Inflammatory macrophage treated with lipopolysaccharide for 4 hours (primary cell): Measurements from ENCODE around the gene PPP6R1.
"Not testable (repeated sequence)": the region's sequence is repeated elsewhere in the genome, so short reads cannot be mapped to it uniquely, and the experiment has no call there.

ENCODE experiments used
- DNase-seq: peaks from one replicate; pipeline ENCODE4 v3.0.0-alpha.2; 2020

The PPP6R1 gene

DNA sequence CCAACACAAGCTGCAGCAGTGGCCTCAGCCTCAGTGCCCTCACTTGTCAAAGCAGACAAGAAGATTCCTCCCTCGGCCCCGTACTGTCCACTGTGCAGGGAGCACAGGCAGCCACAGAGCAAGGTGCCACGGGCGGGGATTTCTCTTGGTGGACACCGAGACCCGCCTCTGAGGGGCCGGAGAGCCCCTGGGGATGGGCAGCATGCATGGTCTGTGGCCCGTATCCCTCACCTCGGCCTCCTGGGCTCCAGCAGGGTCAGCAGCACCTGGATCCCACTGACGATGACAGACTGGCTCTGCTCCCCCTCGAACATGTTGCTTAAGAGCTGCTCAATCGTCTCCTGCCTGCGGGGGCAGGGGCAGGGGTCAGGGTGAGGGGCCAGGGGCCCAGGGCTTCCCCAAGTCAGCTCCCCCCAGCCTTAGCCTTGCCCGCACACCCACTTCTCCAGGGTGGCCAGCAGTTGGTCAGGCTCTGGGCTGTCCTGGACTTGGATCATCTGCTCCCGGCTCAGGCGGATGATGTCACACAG is 16.8 kb downstream of the PPP6R1 start:
- DNase-seq, result no peak

DNA sequence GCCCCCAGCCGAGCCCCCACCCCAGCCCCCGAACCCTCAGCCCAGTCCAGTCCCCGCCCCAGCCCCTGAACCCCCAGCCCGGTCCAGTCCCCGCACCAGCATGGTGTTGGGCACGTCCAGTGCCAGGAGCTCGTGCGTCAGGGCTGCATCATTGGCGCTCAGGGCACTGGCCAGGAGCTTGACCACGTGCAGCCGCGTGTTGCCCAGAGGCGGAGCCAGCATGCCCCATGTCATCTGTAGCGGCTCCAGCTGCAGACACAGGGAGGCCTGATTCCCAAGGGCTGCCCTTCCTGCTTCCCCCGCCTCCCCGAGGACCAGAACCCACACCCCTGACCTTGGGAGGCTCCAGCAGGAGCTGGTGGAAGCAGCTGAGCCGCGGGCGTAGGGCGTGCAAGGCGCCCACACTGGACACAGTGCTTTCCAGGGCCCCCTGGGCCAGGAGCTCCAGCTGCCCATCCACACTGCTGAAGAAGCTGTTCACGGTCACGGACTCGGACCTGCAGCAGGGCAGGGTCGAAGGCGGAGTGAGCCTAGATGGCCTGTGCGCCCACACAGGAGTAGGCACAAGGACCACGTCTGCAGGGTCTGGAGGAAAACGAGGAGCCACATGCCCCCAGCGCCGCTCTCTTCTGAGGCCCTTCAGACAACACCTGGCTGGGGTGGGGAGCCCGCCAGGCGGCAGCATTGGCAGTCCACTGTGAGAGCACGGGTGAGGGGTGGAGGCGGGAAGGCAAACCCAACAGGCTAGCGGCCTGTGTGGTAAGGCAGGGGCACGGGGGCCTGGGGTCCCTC is 17.5 kb downstream of the PPP6R1 start:
- no peak for DNase-seq

DNA sequence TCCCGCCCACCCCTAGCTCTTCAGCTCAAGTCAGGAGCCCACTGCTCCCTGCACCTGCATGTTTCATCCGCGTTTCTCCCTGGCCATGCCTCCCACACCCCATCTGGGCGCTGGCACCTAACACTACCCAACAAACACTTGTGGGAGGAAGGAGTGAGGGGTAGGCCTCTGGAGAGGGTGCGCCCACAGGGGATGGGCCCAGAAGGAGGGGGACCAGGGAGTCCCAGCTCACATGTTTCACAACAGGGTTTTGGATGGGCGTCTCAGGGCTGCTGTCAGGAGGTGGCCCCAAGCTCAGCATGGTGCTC is 18.1 kb downstream of the PPP6R1 start:
- no peak for DNase-seq

DNA sequence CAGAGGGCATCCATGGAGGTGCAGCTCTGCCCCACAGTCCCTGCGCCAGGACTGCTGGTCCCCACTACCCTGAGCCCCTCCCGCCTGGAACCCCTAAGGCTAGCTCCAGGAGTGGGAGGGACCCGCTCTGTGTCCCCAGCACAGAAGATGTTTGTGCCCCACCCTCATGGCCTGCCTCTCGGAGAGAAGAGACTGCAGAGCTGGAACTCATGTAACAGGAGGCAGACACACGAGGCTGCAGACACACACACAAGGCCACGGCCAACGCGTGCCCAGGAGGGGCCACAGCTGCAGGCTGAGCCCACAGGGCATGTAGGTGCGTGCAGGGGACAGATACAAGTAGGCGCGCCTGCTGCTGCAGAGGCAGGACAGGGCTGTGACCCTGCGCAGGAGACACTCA is 19.8 kb downstream of the PPP6R1 start:
- DNase-seq, result no peak

DNA sequence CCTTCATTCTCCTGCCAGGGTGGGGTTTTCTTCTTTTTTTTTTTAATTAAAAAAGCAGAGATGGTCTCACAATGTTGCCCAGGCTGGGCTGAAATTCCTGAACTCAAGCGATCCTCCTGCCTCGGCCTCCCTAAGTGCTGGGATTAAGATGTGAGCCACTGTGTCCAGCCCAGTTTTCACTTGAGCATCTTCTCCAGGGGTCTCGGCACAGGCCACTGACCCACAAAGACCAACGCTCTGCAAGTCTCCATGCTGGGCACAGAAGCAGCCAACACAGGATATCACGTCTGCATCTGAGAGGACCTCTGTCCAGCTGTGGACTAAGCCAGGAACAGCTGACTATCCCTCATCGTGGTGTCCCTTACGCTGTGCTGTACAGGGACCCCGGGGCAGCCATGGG is 20.8 kb downstream of the PPP6R1 start:
- DNase-seq, result no peak

DNA sequence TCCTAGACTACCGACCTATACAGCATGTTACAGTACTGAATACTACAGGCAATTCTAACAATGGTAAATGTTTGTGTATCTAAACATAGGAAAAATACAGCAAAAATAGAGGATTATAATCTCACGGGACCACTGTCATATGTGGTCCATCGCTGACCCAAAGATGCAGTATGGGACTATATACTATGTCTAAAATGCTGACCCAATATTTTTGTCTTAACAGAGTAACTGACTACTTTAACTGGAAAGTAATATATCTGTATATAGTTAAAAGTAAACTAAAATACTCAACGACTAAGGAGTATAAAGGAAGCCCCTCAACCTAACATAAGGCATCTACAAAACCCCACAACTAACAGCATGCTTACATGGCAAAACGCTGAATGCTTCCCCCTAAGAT is 25.8 kb downstream of the PPP6R1 start:
- no peak for DNase-seq

DNA sequence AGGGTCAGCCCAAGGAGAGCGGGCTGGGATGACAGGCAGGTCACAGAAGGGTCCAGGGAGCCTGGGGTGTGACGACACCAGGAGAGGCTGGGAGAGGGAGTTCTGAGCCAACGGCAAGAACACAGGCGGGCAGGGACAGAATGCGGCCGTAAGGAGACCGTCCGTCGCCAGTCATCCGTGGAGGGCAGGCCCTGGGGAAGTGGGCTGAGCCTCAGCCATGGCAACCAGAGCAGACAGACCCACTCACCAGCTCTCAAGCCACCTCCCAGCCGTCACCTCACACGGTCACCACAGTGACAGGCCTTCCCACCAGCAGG is 26.6 kb downstream of the PPP6R1 start:
- DNase-seq, result no peak

DNA sequence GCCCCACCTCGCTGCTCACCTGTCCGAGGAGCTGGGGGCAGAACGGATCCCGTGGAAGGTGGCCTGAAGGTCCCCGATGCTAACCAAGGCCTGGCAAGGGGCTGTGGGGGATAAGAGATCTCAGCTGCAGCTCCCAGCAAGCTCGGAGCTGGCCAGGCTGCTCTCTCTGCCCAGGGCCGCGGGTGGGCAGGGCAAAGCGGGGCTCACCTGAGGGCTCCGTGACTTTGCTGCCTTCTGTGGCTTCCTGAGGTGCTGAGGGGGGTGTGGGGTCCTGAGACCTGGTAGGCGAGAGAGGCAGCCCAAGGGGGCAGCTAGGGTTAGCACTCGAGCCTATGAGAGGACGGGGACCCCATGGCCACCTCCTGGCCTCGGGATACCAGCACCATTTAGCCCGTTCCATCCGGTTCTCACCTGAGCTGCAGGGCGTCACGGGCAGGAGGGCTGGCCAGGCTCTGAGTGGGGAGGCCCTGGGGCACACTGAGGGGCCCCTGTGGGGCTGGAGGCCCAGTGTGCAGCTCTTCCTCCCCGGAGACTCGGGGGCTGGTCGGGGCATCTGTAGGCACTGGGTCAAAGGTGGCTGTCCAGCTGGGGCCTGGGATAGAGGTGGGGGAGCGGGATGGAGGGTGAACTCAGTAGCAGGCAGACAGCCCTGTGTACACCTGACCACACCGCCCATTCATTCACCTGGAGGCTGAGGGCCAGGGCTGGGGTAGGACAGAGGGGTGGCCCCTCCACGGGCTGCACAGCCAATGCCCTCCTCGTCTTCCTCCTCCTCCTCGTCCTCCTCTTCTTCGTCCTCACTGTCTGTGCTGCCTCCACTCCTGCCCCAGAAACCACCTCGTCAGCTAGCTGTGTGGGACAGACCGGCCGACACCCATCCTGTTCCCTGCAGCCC is 27.2 kb downstream of the PPP6R1 start:
- no peak for DNase-seq

DNA sequence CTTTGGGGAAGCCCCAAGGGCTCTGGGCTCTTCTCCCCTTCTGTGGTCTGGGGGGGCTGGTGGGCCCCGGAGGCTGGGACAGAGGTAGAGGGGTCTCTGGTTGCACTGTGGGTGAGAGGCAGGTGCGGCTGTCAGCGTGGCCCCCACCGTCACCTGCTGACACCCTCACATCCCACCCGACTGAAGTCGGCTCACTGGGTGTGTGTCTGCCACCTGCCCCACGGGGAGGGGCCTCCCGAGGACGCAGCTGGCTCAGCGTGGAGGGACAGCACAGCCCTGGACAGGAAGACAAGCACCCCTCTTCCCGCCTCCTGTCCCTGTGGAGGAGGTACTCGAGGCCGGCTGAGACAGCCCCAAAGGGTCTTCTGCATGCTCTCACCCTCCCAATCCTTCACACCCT is 28.0 kb downstream of the PPP6R1 start:
- DNase-seq, result no peak

DNA sequence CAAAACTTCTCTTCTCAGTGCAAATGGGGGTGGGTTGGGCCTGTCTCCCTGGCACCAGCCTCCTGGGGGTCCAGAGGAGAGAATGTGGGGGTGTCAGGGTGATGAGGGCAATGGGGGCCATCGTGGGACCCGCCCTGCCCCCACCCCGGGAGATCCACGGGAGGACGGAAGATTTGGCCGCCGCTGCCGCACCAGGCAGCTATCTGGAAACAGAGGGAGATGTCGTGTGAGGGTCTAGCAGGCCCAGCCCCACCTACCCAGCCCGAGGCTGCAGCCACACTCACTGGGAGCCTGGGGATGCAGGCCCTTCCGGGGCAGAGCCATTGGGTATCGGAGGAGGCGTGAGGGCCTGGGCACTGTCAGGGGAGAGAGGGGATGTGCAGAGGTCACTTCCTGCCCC is 28.5 kb downstream of the PPP6R1 start:
- DNase-seq, result no peak

DNA sequence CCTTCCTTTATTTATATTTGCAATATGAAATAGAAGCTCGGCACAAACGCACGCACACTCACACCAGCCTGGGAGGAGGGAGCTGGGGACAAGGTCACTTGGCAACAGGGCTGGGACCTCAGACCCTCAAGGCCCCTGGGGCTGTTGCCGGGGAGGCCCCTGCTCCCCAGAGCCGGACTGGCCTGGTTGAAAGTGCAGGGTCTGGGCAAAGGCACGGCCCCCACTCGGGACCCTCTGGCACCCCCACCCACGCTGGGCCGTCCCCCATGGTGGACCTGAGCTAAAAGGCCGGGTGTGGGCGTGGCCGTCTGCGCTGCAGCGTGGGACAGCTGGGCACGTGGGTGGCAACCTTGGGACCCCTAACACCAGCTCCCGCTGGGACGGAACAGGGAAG is 29.0 kb downstream of the PPP6R1 start:
- DNase-seq, result no peak

DNA sequence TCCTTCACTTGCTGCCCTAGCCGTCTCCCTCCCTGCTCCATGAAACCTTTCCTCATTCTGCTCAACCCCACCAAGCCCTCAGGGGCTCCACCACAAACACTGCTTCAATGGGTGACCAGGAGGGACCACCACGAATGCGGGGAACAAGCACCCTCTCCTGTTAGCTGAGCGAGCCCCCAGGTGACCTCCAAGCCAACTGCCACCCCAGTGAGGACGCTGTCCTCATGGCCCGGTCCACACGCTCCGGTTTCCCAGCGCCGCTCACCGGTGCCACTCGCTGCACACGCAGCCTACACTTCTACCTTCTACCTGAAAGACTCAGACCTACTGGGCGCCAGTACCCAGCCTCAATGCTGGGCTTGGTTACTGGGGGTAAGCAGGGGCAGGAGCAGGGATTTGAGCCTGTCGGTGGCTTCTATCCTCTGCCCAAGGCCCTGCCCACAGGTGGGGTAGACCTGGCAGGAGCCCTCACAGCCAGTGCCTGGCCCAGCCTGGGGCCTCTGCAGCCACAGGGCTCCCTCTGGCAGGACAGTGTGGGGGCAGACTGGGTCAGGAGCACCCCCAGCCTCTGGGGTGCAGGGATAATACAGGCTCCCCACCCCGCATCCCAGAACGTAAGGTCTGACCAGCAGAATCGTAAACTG is 29.6 kb downstream of the PPP6R1 start:
- DNase-seq, result no peak

DNA sequence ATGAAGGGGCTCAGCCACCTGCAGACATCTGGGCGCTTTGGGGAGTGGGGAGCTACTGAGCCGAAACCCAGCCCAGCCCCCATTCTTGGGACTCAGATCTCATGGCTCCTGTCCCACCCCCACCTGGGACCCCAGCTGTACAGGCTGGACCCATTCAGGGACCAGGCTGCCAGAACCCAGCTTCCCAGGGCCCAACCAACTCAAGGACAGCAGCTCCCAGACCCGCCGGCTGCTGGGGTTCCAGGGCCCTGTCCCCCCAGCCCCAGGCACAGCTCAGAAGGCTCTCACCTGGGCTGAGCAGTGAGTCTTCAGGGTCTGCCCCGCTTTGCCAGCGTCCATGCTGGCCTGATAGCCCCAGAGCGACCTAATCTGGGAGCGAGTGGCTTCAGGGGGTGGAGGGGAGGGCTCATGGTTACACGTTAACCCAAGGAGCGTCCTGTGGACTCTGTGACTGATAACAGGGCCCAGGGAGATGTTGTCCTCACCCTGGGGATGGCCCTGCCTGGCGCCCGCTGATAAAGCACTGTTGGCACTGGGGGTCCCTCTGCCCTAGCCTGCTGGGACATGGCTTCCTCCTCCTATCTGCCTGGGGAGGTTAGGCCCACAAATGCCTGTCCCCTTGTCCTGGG is 30.3 kb downstream of the PPP6R1 start, which contains the start of gene TMEM86B:
TMEM86B (minus strand) TSS at position 361 of the 629 bp plus-strand sequence; CDS start at position 339, 22 bp downstream.
- no peak for DNase-seq

DNA sequence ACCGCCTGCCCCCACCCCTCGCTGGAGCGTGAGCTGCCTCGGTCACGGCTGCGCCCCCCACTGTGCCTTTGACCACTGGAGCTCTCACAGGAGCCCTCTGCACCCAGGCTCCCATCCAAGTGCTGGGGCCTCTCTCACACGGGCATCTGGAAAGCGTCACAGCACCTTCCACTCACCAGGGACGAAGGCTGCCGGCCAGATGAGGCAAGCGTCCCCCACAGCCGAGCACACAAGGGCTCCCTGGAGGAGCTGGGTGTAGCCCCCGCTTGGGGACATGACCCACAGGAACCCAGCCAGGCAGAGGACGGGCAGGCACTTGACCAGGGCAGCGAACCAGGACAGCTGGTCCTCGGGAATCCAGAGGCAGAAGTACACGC is 30.8 kb downstream of the PPP6R1 start:
- DNase-seq, result no peak

DNA sequence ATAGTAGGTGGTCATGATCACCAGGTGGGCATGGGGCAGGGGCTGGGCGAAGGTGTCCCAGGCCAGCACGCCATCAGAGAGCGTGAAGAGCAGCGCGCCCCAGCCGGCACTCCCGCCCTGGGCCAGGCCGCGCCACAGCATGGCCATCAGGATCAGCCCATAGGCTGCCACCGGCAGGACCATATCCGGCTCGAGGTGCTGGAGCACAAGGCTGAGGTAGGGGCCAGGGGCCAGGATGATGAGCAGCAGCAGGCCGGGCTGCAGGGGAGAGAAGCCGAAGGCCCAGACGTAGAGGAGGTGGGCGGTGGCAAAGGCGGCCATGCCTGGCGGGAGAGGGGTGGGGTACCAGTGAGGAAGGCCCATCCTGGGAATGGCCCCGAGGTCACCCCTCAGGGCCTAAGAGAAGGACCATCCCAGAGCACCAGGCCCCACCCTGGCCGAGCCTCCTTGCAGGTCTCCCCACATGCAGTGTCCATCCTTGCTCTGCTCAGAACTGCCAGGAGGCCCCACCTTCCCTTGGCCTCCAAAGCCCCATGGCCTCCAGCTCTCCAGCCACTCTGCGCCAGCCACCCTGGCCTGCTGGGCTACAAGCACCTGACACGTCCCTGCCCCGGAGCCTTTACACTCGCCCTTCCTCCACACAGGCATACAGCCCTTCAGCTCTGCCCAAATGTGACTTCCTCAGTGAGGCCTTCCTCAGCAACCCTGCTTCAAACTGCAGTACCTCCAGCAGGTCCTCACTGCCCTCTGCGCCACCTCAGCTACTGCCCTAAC is 31.4 kb downstream of the PPP6R1 start:
- no peak for DNase-seq

DNA sequence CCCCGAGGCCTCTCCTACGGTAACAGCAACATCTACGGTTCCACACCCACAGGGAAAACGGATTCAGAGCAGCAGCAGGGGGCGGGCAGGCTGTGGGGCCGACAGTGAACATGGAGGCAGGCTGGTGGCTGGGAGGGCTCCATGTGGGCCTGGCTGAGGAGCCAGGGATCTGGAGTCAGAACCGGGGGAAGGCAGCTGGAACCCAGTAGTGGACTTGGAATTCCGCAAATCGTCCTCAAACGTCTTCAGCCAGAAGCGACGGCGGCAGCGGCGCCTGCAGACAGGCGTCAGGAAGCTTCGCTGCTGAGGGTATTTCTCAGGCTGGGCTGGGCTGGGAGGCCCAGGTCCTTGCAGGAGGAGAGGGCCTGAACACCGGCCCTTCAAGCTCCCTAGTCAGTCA is 32.0 kb downstream of the PPP6R1 start:
- DNase-seq, result no peak

DNA sequence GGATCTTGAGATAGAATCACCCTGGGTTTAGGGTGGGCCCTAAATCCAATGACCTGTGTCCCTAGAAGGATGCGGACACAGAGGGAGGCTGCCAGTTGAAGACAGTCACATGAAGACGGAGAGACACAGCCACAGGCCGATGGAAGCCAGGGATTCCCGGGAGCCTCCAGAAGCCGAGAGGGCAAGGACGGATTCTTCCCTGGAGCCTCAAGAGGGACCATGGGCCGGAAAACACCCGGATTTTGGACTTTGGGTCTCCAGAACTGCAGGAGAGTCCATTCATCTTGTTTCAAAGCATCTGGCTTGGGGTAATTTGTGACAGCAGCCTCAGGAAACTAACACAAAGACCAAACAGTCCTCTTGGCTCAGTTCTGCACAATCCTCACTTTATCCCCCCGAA is 32.5 kb downstream of the PPP6R1 start:
- no peak for DNase-seq

DNA sequence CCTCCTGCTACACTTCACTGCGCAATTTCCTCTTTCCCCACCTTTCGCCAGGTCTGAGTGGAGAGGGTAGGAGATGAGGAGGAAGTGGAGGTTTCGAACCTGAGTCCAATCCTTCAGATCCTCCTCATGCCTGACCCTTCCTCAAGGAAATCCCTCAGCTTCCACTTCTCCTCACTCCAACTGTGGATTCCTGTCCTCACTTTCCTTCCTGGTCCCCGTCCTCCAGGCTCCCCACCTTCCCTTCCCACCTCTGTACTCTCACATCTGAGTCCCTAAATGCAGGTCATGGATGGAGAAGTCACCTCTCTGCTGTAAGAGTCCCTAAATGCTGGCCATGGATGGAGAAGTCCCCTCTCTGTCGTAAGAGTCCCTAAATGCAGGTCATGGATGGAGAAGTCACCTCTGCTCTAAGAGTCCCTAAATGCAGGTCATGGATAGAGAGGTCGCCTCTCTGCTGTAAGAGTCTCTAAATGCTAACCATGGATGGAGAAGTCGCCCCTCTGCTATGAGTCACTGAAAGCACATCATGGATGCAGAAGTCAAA is 33.3 kb downstream of the PPP6R1 start:
- no peak for DNase-seq

DNA sequence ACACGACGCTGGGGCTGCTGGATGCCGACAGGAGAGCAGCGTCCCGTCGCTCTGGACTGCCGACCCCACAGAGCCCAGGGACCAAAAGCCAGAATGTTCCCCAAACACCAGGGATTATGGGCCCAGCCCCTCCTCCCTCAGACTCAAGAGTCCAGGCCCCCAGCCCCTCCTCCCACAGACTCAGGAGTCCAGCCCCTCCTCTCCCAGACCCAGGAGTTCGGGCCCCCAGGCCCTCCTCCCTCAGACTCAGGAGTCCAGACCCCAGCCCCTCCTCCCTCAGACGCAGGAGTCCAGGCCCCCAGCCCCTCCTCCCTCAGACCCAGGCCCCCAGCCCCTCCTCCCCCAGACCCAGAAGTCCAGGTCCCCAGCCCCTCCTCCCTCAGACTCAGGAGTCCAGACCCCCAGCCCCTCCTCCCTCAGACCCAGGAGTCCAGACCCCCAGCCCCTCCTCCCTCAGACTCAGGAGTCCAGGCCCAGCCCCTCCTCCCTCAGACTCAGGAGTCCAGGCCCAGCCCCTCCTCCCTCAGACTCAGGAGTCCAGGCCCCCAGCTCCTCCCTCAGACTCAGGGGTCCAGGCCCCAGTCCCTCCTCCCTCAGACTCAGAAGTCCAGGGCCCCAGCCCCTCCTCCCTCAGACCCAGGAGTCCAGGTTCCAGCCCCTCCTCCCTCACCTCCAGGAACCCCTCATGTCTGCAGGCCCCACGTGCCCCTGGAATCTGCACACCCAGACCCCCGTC is 34.0 kb downstream of the PPP6R1 start:
- DNase-seq, result not testable (repeated sequence)

DNA sequence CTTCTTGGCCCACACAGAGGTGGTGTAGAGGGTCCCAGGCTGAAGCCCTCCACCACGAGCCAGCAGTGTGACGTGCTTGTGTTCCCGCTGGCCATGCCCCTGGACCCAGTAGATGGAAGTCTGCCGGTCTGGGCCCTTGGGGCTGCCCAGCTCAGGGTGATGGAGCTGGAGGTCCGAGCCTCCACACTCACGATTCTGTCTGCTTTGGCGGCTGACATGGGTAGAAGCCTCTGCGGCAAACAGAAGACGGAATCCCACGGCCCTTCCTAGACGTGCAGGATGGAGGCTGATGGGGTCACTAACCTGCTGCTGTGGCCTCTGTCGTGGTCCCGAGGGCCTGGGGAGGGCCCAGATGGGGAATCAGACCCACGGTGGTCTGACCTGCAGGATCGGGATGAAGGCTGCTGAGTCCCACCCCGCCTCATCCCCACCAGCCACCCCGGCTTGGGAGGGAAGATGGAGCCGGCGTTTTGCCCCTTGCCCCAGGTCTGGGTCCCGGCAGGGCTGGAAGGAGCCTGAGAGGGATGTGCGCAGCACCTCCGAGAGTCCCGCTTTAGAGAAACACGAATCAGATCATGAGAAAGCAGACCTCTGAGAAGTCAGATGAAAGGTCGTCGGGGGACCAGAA is 34.7 kb downstream of the PPP6R1 start:
- no peak for DNase-seq
